Inflammatory macrophage treated with lipopolysaccharide for 1 hour (primary cell): ENCODE data around the gene SEC16B.

Source experiments
- DNase-seq, 2 donors: peaks; one replicate each; pipeline ENCODE4 v3.0.0-alpha.2; 2020 to 2022

The SEC16B gene

GRCh38 chr1:177902266-177902665 lies 67.6 kb downstream of the SEC16B start:
- no peak for DNase-seq

- no peak for DNase-seq
Measured at GRCh38 chr1:177897998-177898654, 71.7 kb downstream of the SEC16B start.

DNA sequence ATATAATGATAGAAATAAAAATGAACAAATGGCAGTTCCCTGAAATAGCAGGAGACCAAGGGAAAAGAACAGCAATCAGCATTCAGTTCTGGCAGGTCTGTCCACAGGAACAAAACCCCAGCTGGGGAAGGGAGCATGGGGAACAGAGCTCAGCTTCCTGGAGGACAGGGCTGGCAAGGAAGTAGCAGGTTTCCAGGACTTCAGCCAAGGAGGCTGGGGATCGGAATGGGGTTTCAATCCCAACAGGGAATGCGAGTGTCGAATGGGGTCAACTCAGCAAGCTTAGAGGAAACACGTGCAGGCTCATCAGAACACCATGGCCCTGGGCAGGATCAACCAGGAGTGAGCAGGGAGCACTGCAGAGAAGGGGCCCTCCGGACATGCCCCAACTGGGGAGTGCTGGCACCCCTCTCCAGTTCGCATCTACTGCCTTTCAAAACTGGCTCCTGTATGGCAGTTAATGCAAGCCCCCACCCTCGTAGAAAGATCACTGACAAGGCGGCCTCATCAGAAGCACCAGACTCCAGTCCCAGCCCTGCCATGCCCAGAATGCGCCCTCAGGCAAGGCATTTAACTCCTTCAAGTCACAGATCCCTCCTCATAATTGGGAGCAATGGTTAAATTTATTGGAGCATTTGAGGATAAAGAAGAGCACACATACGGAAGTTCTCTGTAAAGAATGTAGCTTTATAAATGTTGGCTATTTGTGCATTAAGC lies 72.4 kb downstream of the SEC16B start:
- DNase-seq = no peak
